Loucy (cell line): ENCODE data around the gene MGMT.

Source experiments
- H2AFZ ChIP-seq: fragments of 200-600 bp; sonication (generic); 2 replicates; pipeline ENCODE4 v1.6.0; 2016; ENCODE audit warnings: antibody characterized with exemption, mild to moderate bottlenecking, low read length, moderate library complexity
- H3F3A ChIP-seq: fragments of 200-600 bp; 2 replicates; pipeline ENCODE4 v1.6.0; 2016; ENCODE audit warnings: antibody characterized with exemption, low read depth, mild to moderate bottlenecking
- H3K27me3 ChIP-seq: fragments of 200-600 bp; sonication (generic); 2 replicates; pipeline ENCODE4 v1.6.1; 2014; ENCODE audit warnings: low read length, mild to moderate bottlenecking; ENCODE audit not compliant: insufficient read depth, poor library complexity, severe bottlenecking
- H3K36me3 ChIP-seq: fragments of 200-600 bp; sonication (generic); 2 replicates; pipeline ENCODE4 v1.6.1; 2016; ENCODE audit warnings: low read length; ENCODE audit not compliant: insufficient read depth
- H3K4me1 ChIP-seq: fragments of 200-600 bp; sonication (generic); 2 replicates; pipeline ENCODE4 v1.5.1; 2014; ENCODE audit warnings: low read length, mild to moderate bottlenecking; ENCODE audit not compliant: insufficient read depth, poor library complexity, severe bottlenecking
- H3K4me2 ChIP-seq: fragments of 200-600 bp; sonication (generic); 2 replicates; pipeline ENCODE4 v1.6.0; 2014; ENCODE audit warnings: antibody characterized with exemption, low read length, low read depth, mild to moderate bottlenecking; ENCODE audit not compliant: poor library complexity, severe bottlenecking
- H3K4me3 ChIP-seq: fragments of 200-600 bp; sonication (generic); 2 replicates; pipeline ENCODE4 v1.5.1; 2014; ENCODE audit warnings: low read length, mild to moderate bottlenecking, mixed read lengths; ENCODE audit not compliant: poor library complexity, severe bottlenecking
- H3K79me2 ChIP-seq: fragments of 200-600 bp; sonication (generic); 2 replicates; pipeline ENCODE4 v1.6.1; 2014; ENCODE audit warnings: low read length; ENCODE audit not compliant: insufficient read depth
- H3K9ac ChIP-seq: fragments of 200-600 bp; sonication (generic); 2 replicates; pipeline ENCODE4 v1.6.0; 2014; ENCODE audit warnings: mild to moderate bottlenecking, low read depth, low read length, moderate library complexity; ENCODE audit not compliant: poor library complexity, severe bottlenecking
- H3K9me2 ChIP-seq: fragments of 200-600 bp; sonication (generic); replicated peaks from 2 replicates; pipeline ENCODE4 v1.6.1; 2016; ENCODE audit warnings: low read depth, low read length, mixed read lengths
- H3K9me3 ChIP-seq: fragments of 200-600 bp; sonication (generic); 2 replicates; pipeline ENCODE4 v1.6.1; 2014; ENCODE audit warnings: mild to moderate bottlenecking, antibody characterized with exemption, low read length, low read depth; ENCODE audit not compliant: insufficient read depth
- H4K20me1 ChIP-seq: fragments of 200-600 bp; sonication (generic); 2 replicates; pipeline ENCODE4 v1.6.0; 2014; ENCODE audit warnings: antibody characterized with exemption, low read length, mild to moderate bottlenecking; ENCODE audit not compliant: insufficient read depth, poor library complexity, severe bottlenecking
- CTCF ChIP-seq: fragments of 200-600 bp; sonication (generic); conservative IDR thresholded peaks from 2 replicates; pipeline ENCODE4 v1.5.1; 2014; ENCODE audit warnings: mild to moderate bottlenecking, antibody characterized with exemption, low read length
- EZH2phosphoT487 ChIP-seq: fragments of 200-600 bp; IDR thresholded peaks from 2 replicates; pipeline ENCODE4 v1.6.1; 2018; ENCODE audit warnings: antibody characterized with exemption, mild to moderate bottlenecking, moderate library complexity, borderline replicate concordance

MGMT gene

GRCh38 chr10:129615381-129615780 lies 148.3 kb downstream of the MGMT start:
- no peaks in the 10 kb centered on the region for H3K79me2 ChIP-seq
- H3K4me3 ChIP-seq, result no peak overlapping the region
- H3F3A ChIP-seq, result no peaks in the 10 kb centered on the region
- no peak overlapping the region for H2AFZ ChIP-seq
- H3K9ac ChIP-seq, result no peak overlapping the region
- no peaks in the 10 kb centered on the region for H4K20me1 ChIP-seq
- no peaks in the 10 kb centered on the region for H3K9me2 ChIP-seq
- no peaks in the 10 kb centered on the region for H3K27me3 ChIP-seq
- no peaks in the 10 kb centered on the region for H3K36me3 ChIP-seq
- no peaks in the 10 kb centered on the region for H3K9me3 ChIP-seq
- no peak overlapping the region for H3K4me2 ChIP-seq
- H3K4me1 ChIP-seq, result no peaks in the 10 kb centered on the region
- no peak for TF ChIP-seq CTCF
- no peak for TF ChIP-seq EZH2phosphoT487

GRCh38 chr10:129615921-129616525 lies 149.0 kb downstream of the MGMT start:
- Histone ChIP-seq H3K9ac (no peak overlapping the region), H4K20me1 (no peaks in the 10 kb centered on the region), H3K27me3 (no peaks in the 10 kb centered on the region), H3K9me3 (no peaks in the 10 kb centered on the region), H3K4me1 (no peaks in the 10 kb centered on the region), H3K9me2 (no peaks in the 10 kb centered on the region), H3K4me3 (no peak overlapping the region), H3K36me3 (no peaks in the 10 kb centered on the region), H3K4me2 (no peak overlapping the region), H2AFZ (no peak overlapping the region), H3F3A (no peaks in the 10 kb centered on the region), H3K79me2 (no peaks in the 10 kb centered on the region)
- TF ChIP-seq CTCF (no peak), EZH2phosphoT487 (no peak)

- no peak overlapping the region for H3K4me2 ChIP-seq
Measured at GRCh38 chr10:129617768-129618167, 150.7 kb downstream of the MGMT start.

More at GRCh38 chr10:129617768-129618167, 150.7 kb downstream of the MGMT start:
- no peak overlapping the region for H3K9ac ChIP-seq
- TF ChIP-seq EZH2phosphoT487 (no peak), CTCF (no peak)
- H3F3A ChIP-seq, result no peaks in the 10 kb centered on the region
- no peaks in the 10 kb centered on the region for H4K20me1 ChIP-seq
- no peaks in the 10 kb centered on the region for H3K9me3 ChIP-seq
- H3K4me1 ChIP-seq, result no peaks in the 10 kb centered on the region
- H3K9me2 ChIP-seq, result no peaks in the 10 kb centered on the region
- no peak overlapping the region for H2AFZ ChIP-seq
- no peaks in the 10 kb centered on the region for H3K79me2 ChIP-seq
- no peaks in the 10 kb centered on the region for H3K27me3 ChIP-seq
- H3K4me3 ChIP-seq, result no peak overlapping the region
- H3K36me3 ChIP-seq, result no peaks in the 10 kb centered on the region
